Stimulated activated CD4-positive, alpha-beta T cell treated with anti-CD3 and anti-CD28 coated beads, Interleukin-4, amount 100 ng/mL, for 48 hours (primary cell): ENCODE results near the gene CYCS.
"Not testable (repeated sequence)": the region's sequence is repeated elsewhere in the genome, so short reads cannot be mapped to it uniquely, and the experiment has no call there.

Experiments used
- DNase-seq, 2 donors: peaks; one replicate each; pipeline ENCODE4 v3.0.0-alpha.2; 2020; ENCODE audit warnings: low read depth in 2 of 2

CYCS gene

GRCh38 chr7:25118048-25118753, 6.9 kb downstream of the CYCS start:
- DNase-seq = no peak

GRCh38 chr7:25117226-25118047, 7.6 kb downstream of the CYCS start:
- no peak for DNase-seq

GRCh38 chr7:25116621-25117020, 8.4 kb downstream of the CYCS start:
- DNase-seq = no peak

- DNase-seq = not testable (repeated sequence)
Observed at GRCh38 chr7:25110514-25110913, 14.5 kb downstream of the CYCS start.

GRCh38 chr7:25109276-25109675, 15.8 kb downstream of the CYCS start:
- no peak for DNase-seq

GRCh38 chr7:25105911-25106310, 19.1 kb downstream of the CYCS start:
- DNase-seq = no peak

GRCh38 chr7:25103773-25104172, 21.3 kb downstream of the CYCS start:
- DNase-seq = no peak

- DNase-seq = no peak
Observed at GRCh38 chr7:25101817-25102216, 23.2 kb downstream of the CYCS start.

- peak; percentile 38 to 50 for DNase-seq
Observed at GRCh38 chr7:25098096-25099046, 26.7 kb downstream of the CYCS start.

- DNase-seq = no peak
Observed at GRCh38 chr7:25095516-25096345, 29.3 kb downstream of the CYCS start.

GRCh38 chr7:25093268-25093826, 31.7 kb downstream of the CYCS start:
- DNase-seq = peak; percentile 71 to 84

GRCh38 chr7:25091779-25092178, 33.3 kb downstream of the CYCS start:
- DNase-seq = no peak

- DNase-seq = no peak
Observed at GRCh38 chr7:25091176-25091575, 33.9 kb downstream of the CYCS start.

- no peak for DNase-seq
Observed at GRCh38 chr7:25090374-25090773, 34.7 kb downstream of the CYCS start.

- no peak for DNase-seq
Observed at GRCh38 chr7:25087855-25088254, 37.2 kb downstream of the CYCS start.

- no peak for DNase-seq
Observed at GRCh38 chr7:25084821-25085220, 40.2 kb downstream of the CYCS start.

- DNase-seq = no peak
Observed at GRCh38 chr7:25083201-25083600, 41.9 kb downstream of the CYCS start.

- DNase-seq = not testable (repeated sequence)
Observed at GRCh38 chr7:25082041-25082440, 43.0 kb downstream of the CYCS start.

- no peak for DNase-seq
Observed at GRCh38 chr7:25077096-25077495, 48.0 kb downstream of the CYCS start.

- peak; percentile 5 to 28 for DNase-seq
Observed at GRCh38 chr7:25075459-25075858, 49.6 kb downstream of the CYCS start.

GRCh38 chr7:25073451-25073850, 51.6 kb downstream of the CYCS start:
- DNase-seq = no peak
